ENCODE results near the gene IGFBP5.

DNA sequence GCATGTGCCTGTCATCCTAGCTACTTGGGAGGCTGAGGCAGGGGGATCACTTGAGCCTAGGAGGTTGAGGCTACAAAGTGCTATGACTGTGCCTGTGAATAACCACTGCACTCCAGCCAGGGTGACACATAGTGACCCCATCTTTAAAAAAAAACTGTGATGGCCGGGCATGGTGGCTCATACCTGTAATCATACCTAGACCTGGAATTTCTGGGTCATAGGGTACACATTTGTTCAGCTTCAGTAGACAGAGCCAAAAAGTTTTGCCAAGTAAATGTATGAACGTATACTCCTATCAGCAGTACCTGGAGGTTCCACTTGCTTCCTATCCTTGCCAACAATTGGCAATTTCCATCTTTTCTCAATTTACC is 68.5 kb downstream of the IGFBP5 start:
- TF ChIP-seq POLR2A (IDR thresholded peaks at IDR 0.05) (no peak), EP300 (IDR thresholded peaks at IDR 0.05) (no peak)
- TF ChIP-seq, protein P1, sequence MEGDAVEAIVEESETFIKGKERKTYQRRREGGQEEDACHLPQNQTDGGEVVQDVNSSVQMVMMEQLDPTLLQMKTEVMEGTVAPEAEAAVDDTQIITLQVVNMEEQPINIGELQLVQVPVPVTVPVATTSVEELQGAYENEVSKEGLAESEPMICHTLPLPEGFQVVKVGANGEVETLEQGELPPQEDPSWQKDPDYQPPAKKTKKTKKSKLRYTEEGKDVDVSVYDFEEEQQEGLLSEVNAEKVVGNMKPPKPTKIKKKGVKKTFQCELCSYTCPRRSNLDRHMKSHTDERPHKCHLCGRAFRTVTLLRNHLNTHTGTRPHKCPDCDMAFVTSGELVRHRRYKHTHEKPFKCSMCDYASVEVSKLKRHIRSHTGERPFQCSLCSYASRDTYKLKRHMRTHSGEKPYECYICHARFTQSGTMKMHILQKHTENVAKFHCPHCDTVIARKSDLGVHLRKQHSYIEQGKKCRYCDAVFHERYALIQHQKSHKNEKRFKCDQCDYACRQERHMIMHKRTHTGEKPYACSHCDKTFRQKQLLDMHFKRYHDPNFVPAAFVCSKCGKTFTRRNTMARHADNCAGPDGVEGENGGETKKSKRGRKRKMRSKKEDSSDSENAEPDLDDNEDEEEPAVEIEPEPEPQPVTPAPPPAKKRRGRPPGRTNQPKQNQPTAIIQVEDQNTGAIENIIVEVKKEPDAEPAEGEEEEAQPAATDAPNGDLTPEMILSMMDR (IDR thresholded peaks at IDR 0.05): no peak

All from stomach (tissue), 4 donors.